ENCODE results near the gene EPM2A. TPM values are rescaled to one million over a fixed set of nuclear protein-coding genes. Genes with fewer than 3 reads are reported as not detected.

EPM2A gene
- polyA plus RNA-seq, 1 donor (not counting 4 experiments of a cell fraction or from before 2014, with no cell fraction given): 2.4 TPM

DNA sequence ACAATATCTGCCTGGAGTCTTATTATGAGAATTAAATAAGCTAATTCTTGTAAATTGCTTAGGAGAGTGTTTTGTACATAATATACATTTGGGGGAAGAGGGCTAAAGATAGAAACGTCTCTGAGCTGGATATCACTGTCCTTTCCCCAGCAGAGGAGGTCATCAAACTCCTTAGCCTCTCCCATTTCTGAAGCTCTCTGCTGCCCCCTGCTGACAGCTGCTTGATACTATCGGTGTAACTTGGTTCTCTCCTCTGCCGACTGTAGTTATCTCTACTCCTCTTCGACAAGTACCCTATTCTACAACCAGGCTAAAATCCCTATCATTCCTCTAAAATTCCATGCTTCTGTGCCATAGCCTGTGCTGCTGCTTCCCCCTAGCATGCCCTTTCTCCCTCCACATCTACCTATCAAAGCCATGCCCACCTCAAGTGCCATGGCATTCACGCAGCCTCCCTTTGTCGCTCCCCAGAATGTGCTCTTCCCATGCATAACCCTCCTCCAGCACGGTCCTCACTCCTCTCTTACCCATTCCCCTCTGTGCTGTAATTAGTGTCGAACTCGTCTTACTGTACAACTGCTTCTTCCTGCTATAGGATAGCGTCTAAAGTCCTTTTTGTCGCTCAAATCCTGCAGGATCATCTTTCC lies 101.2 kb downstream of the EPM2A start:
- H4K20me1 ChIP-seq (ENCODE audit: control insufficient read depth, extremely low read depth, insufficient read depth, low read length): no peaks in the 10 kb centered on the region
- FAIRE-seq: peak; percentile 75

DNA sequence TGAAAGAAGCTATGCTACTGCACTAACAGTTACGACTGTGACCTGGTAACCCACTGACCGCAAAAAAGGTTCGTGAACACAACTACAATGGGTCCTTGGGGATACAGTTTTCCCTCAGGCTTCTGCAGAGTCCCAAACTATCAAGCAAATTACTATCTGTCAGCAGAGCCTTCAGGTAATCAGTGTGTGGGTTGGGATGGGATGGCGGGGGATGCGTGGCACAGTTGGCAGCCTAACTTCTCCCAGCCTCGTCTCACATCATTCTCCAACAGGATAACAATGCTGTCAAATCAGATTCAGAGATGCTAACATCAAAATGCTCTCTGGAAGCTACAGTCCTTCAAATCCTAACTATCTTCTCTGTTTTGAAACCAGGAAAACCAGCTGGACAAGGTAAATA lies 102.3 kb downstream of the EPM2A start:
- H3K27ac ChIP-seq (ENCODE audit: control insufficient read depth, insufficient read depth, low read length): no peak overlapping the region
- H3K36me3 ChIP-seq (ENCODE audit: control insufficient read depth in 2 of 2, extremely low read depth in 1 of 2, insufficient read depth in 2 of 2, low read length in 2 of 2): no peaks in the 10 kb centered on the region
- H3K79me2 ChIP-seq (ENCODE audit: control insufficient read depth, insufficient read depth, low read length): no peaks in the 10 kb centered on the region
- TF ChIP-seq EZH2 (IDR thresholded peaks at IDR 0.05; ENCODE audit: low read length): no peak
- FAIRE-seq (no peak), DNase-seq (ENCODE audit: low read depth, low spot score) (no peak)
- no peak overlapping the region for H3K4me3 ChIP-seq (ENCODE audit: control insufficient read depth in 2 of 3, extremely low read depth in 1 of 3, insufficient read depth in 2 of 3, low read depth in 1 of 3, low read length in 3 of 3)
- H3K27me3 ChIP-seq (ENCODE audit: control insufficient read depth, extremely low read depth, insufficient read depth, low read length): no peaks in the 10 kb centered on the region
- no peaks in the 10 kb centered on the region for H3K4me1 ChIP-seq (ENCODE audit: control insufficient read depth, extremely low read depth, insufficient read depth, low read length)
- H4K20me1 ChIP-seq (ENCODE audit: control insufficient read depth, extremely low read depth, insufficient read depth, low read length): no peaks in the 10 kb centered on the region
- dilution Hi-C loops (cut with MboI; ENCODE audit: extremely low pct_ligation_motif_present, low sequenced_read_pairs): no loop called here
- H3K9me3 ChIP-seq (ENCODE audit: control insufficient read depth, low read depth, low read length): no peaks in the 10 kb centered on the region
- H3K4me2 ChIP-seq (ENCODE audit: control insufficient read depth, extremely low read depth, insufficient read depth, low read depth, low read length): no peak overlapping the region
- no peaks in the 10 kb centered on the region for H3K9me1 ChIP-seq (ENCODE audit: control insufficient read depth, extremely low read depth, insufficient read depth, low read length)
- no peak overlapping the region for H3K9ac ChIP-seq (ENCODE audit: control insufficient read depth, extremely low read depth, insufficient read depth, low read length)
- no peak overlapping the region for H2AFZ ChIP-seq (ENCODE audit: control insufficient read depth, low read length)

More for the DNA sequence above, 101.2 kb downstream of the EPM2A start:
- TF ChIP-seq EZH2 (IDR thresholded peaks at IDR 0.05; ENCODE audit: low read length): no peak
- TF ChIP-seq, protein P1, sequence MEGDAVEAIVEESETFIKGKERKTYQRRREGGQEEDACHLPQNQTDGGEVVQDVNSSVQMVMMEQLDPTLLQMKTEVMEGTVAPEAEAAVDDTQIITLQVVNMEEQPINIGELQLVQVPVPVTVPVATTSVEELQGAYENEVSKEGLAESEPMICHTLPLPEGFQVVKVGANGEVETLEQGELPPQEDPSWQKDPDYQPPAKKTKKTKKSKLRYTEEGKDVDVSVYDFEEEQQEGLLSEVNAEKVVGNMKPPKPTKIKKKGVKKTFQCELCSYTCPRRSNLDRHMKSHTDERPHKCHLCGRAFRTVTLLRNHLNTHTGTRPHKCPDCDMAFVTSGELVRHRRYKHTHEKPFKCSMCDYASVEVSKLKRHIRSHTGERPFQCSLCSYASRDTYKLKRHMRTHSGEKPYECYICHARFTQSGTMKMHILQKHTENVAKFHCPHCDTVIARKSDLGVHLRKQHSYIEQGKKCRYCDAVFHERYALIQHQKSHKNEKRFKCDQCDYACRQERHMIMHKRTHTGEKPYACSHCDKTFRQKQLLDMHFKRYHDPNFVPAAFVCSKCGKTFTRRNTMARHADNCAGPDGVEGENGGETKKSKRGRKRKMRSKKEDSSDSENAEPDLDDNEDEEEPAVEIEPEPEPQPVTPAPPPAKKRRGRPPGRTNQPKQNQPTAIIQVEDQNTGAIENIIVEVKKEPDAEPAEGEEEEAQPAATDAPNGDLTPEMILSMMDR (optimal IDR thresholded peaks at IDR 0.05 in 1 of 3, IDR thresholded peaks at IDR 0.05 in 1 of 3, conservative IDR thresholded peaks at IDR 0.05 in 1 of 3; ENCODE audit: extremely low read depth in 1 of 3, insufficient read depth in 2 of 3, low read length in 3 of 3): peak; percentile 80 to 93 (median 82)
- Histone ChIP-seq H3K36me3 (ENCODE audit: control insufficient read depth in 2 of 2, extremely low read depth in 1 of 2, insufficient read depth in 2 of 2, low read length in 2 of 2) (no peaks in the 10 kb centered on the region), H2AFZ (ENCODE audit: control insufficient read depth, low read length) (no peak overlapping the region), H3K79me2 (ENCODE audit: control insufficient read depth, insufficient read depth, low read length) (no peaks in the 10 kb centered on the region), H3K27me3 (ENCODE audit: control insufficient read depth, extremely low read depth, insufficient read depth, low read length) (no peaks in the 10 kb centered on the region), H3K9ac (ENCODE audit: control insufficient read depth, extremely low read depth, insufficient read depth, low read length) (no peak overlapping the region), H3K27ac (ENCODE audit: control insufficient read depth, insufficient read depth, low read length) (no peak overlapping the region), H3K4me3 (ENCODE audit: control insufficient read depth in 2 of 3, extremely low read depth in 1 of 3, insufficient read depth in 2 of 3, low read depth in 1 of 3, low read length in 3 of 3) (no peak overlapping the region), H3K4me1 (ENCODE audit: control insufficient read depth, extremely low read depth, insufficient read depth, low read length) (no peaks in the 10 kb centered on the region), H3K9me1 (ENCODE audit: control insufficient read depth, extremely low read depth, insufficient read depth, low read length) (no peaks in the 10 kb centered on the region), H3K9me3 (ENCODE audit: control insufficient read depth, low read depth, low read length) (no peaks in the 10 kb centered on the region), H3K4me2 (ENCODE audit: control insufficient read depth, extremely low read depth, insufficient read depth, low read depth, low read length) (no peak overlapping the region)
- dilution Hi-C loops (cut with MboI; ENCODE audit: extremely low pct_ligation_motif_present, low sequenced_read_pairs): no loop called here
- peak; percentile 35 for DNase-seq (ENCODE audit: low read depth, low spot score)

GRCh38 chr6:145631374-145631773 lies 103.9 kb downstream of the EPM2A start:
- Histone ChIP-seq H4K20me1 (ENCODE audit: control insufficient read depth, extremely low read depth, insufficient read depth, low read length) (no peaks in the 10 kb centered on the region), H3K9me1 (ENCODE audit: control insufficient read depth, extremely low read depth, insufficient read depth, low read length) (no peaks in the 10 kb centered on the region), H3K4me3 (ENCODE audit: control insufficient read depth in 2 of 3, extremely low read depth in 1 of 3, insufficient read depth in 2 of 3, low read depth in 1 of 3, low read length in 3 of 3) (no peak overlapping the region), H3K27me3 (ENCODE audit: control insufficient read depth, extremely low read depth, insufficient read depth, low read length) (no peaks in the 10 kb centered on the region), H3K9ac (ENCODE audit: control insufficient read depth, extremely low read depth, insufficient read depth, low read length) (no peak overlapping the region), H3K36me3 (ENCODE audit: control insufficient read depth in 2 of 2, extremely low read depth in 1 of 2, insufficient read depth in 2 of 2, low read length in 2 of 2) (no peaks in the 10 kb centered on the region), H3K27ac (ENCODE audit: control insufficient read depth, insufficient read depth, low read length) (no peak overlapping the region), H3K4me2 (ENCODE audit: control insufficient read depth, extremely low read depth, insufficient read depth, low read depth, low read length) (no peak overlapping the region), H3K9me3 (ENCODE audit: control insufficient read depth, low read depth, low read length) (no peaks in the 10 kb centered on the region), H3K79me2 (ENCODE audit: control insufficient read depth, insufficient read depth, low read length) (no peaks in the 10 kb centered on the region), H3K4me1 (ENCODE audit: control insufficient read depth, extremely low read depth, insufficient read depth, low read length) (no peaks in the 10 kb centered on the region), H2AFZ (ENCODE audit: control insufficient read depth, low read length) (no peak overlapping the region)
- dilution Hi-C loops (cut with MboI; ENCODE audit: extremely low pct_ligation_motif_present, low sequenced_read_pairs): no loop called here
- FAIRE-seq (no peak), DNase-seq (ENCODE audit: low read depth, low spot score) (no peak)
- TF ChIP-seq, protein P1 (optimal IDR thresholded peaks at IDR 0.05 in 1 of 3, IDR thresholded peaks at IDR 0.05 in 1 of 3, conservative IDR thresholded peaks at IDR 0.05 in 1 of 3; ENCODE audit: extremely low read depth in 1 of 3, insufficient read depth in 2 of 3, low read length in 3 of 3): no peak
- TF ChIP-seq EZH2 (IDR thresholded peaks at IDR 0.05; ENCODE audit: low read length): no peak

All from keratinocyte (primary cell).